MCF 10A (cell line): ENCODE results near the gene PSMD3. TPM values are rescaled to one million over a fixed set of nuclear protein-coding genes. Genes with fewer than 3 reads are reported as not detected.

Experiments used
- BruUV-seq: library from RNA; stranded (reverse); fragments of 400-500 nt; replicated peaks from 2 replicates; lab custom pipeline; 2021; lab: Mats Ljungman, UMichigan
- CTCF ChIA-PET: fragments of 300-600 bp; sonication (Branson Sonifier 250); formaldehyde crosslinking; extraction: SDS; loops from one replicate; lab custom pipeline; 2021; ENCODE audit warnings: antibody characterized with exemption, inconsistent platforms; lab: Yijun Ruan, JAX
- POLR2A ChIA-PET: fragments of 300-600, 350-650 bp; sonication (Branson Sonifier 250); formaldehyde crosslinking; extraction: SDS; loops from one replicate; lab custom pipeline; 2020; ENCODE audit warnings: antibody characterized with exemption, inconsistent platforms; lab: Yijun Ruan, JAX
- DNase-seq: peaks from one replicate; pipeline ENCODE4 v3.0.0-alpha.2; 2018; ENCODE audit not compliant: unreplicated experiment
- H3K27ac Mint-ChIP-seq: one replicate; pipeline ENCODE4 v1.8.0; 2022; ENCODE audit warnings: mild to moderate bottlenecking, low read depth, mixed read lengths; ENCODE audit not compliant: unreplicated experiment
- H3K27me3 Mint-ChIP-seq: one replicate; pipeline ENCODE4 v1.8.0; 2022; ENCODE audit warnings: mixed read lengths; ENCODE audit not compliant: insufficient read depth, unreplicated experiment
- H3K36me3 Mint-ChIP-seq: one replicate; pipeline ENCODE4 v1.8.0; 2022; ENCODE audit warnings: mild to moderate bottlenecking, moderate library complexity, mixed read lengths; ENCODE audit not compliant: insufficient read depth, unreplicated experiment
- H3K4me1 Mint-ChIP-seq: one replicate; pipeline ENCODE4 v1.8.0; 2022; ENCODE audit warnings: mixed read lengths; ENCODE audit not compliant: insufficient read depth, unreplicated experiment
- H3K4me3 Mint-ChIP-seq: one replicate; pipeline ENCODE4 v1.8.0; 2022; ENCODE audit warnings: mild to moderate bottlenecking, moderate library complexity, mixed read lengths; ENCODE audit not compliant: unreplicated experiment
- H3K9me3 Mint-ChIP-seq: one replicate; pipeline ENCODE4 v1.8.0; 2022; ENCODE audit warnings: mixed read lengths; ENCODE audit not compliant: unreplicated experiment
- CTCF ChIP-seq: fragments of 200-600 bp; IDR thresholded peaks from one replicate; pipeline ENCODE4 v1.8.0; 2022; ENCODE audit warnings: antibody characterized with exemption, mild to moderate bottlenecking; ENCODE audit not compliant: unreplicated experiment
- intact Hi-C: fragments of 100-400 bp; cut with micrococcal nuclease; formaldehyde crosslinking; loops from 2 replicates; pipeline ENCODE4 v1.14.1; 2022
- microRNA-seq: library from miRNA; unstranded; fragments of <30 nt; microRNA quantifications from one replicate; pipeline ENCODE4 v1.2.0, GENCODE V29; 2022
- total RNA-seq: library from RNA; stranded (reverse); gene quantifications from 2 replicates; pipeline ENCODE4 v1.2.3, GENCODE V29; 2022

Gene PSMD3
- total RNA-seq, 1 experiment from 2014 or later: 95.3 TPM

DNA sequence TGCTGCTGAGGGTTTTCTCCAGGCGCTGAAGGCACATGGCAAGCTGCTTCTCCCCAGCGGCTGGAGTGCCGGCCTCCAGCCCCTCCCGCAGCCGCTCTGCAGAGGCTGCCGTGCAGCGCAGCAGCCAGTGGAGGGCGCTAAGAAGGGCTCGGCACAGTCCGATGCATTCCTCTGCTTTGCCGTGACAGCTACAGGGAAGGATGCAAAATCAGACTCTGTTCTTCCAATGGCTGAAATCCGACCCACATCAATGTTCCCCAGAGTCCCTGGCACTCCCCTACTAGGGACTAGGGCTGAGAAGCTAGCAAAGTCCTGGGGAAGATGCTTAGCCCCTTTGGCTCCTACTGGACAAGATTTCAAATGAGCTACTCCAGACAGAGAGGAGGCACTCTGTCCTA is 54.6 kb downstream of the PSMD3 start:
- ChIA-PET POLR2A (no interaction called here), CTCF (interaction anchor here (0.6 to 2.0 kb wide), 5 partner anchors 18 to 100 kb away, joined by 3 to 13 read pairs (median 3); no protein-coding TSS in a partner anchor)
- no peak overlapping the region for H3K27ac Mint-ChIP-seq
- BruUV-seq: no TSS peak
- H3K27me3 Mint-ChIP-seq: no peaks in the 10 kb centered on the region
- peaks cover 44% of the 10 kb centered on the region for H3K36me3 Mint-ChIP-seq
- H3K9me3 Mint-ChIP-seq: no peaks in the 10 kb centered on the region
- peaks cover 5% of the 10 kb centered on the region for H3K4me1 Mint-ChIP-seq
- intact Hi-C loops: no loop called here
- DNase-seq: no peak
- no peak overlapping the region for H3K4me3 Mint-ChIP-seq
- TF ChIP-seq CTCF: no peak

GRCh38 chr17:40038882-40039513 is 58.4 kb downstream of the PSMD3 start:
- CTCF ChIA-PET: interaction anchor here (0.5 to 4.2 kb wide), 7 partner anchors 12 to 154 kb away, joined by 3 to 30 read pairs (median 4); partner anchors contain the start of gene CSF3
- Mint-ChIP-seq H3K36me3 (peaks cover 32% of the 10 kb centered on the region), H3K27ac (no peak overlapping the region), H3K9me3 (no peaks in the 10 kb centered on the region), H3K4me1 (peaks cover under 1% of the 10 kb centered on the region), H3K4me3 (no peak overlapping the region), H3K27me3 (no peaks in the 10 kb centered on the region)
- peak; percentile 35 for TF ChIP-seq CTCF
- intact Hi-C loops: no loop called here
- DNase-seq: peak; percentile 63
- POLR2A ChIA-PET: interaction anchor here (0.5 to 1.8 kb wide), 6 partner anchors 10 to 1392 kb away, joined by 3 to 9 read pairs (median 3); partner anchors contain the start of gene MED24
- BruUV-seq: no TSS peak

- no peak overlapping the region for H3K4me3 Mint-ChIP-seq
- no peak for DNase-seq
- no peaks in the 10 kb centered on the region for H3K4me1 Mint-ChIP-seq
- no peak for TF ChIP-seq CTCF
- ChIA-PET POLR2A (interaction anchor here (0.6 to 1.4 kb wide), 4 partner anchors 12 to 778 kb away, joined by 4 read pairs; partner anchors contain the start of gene MED24), CTCF (interaction anchor here (0.5 to 1.2 kb wide), 8 partner anchors 10 to 248 kb away, joined by 3 to 5 read pairs (median 3); no protein-coding TSS in a partner anchor)
- peaks cover 42% of the 10 kb centered on the region for H3K36me3 Mint-ChIP-seq
- BruUV-seq: no TSS peak
- intact Hi-C loops: no loop called here
- no peaks in the 10 kb centered on the region for H3K27me3 Mint-ChIP-seq
- H3K27ac Mint-ChIP-seq: peak overlapping the region; percentile 11
- H3K9me3 Mint-ChIP-seq: no peaks in the 10 kb centered on the region
Observed at GRCh38 chr17:40041196-40041595, 60.6 kb downstream of the PSMD3 start.

Small RNA genes within 50 kb of the gene (microRNA-seq; reads per million reads assigned to microRNA genes)
- not detected for gene MIR6884

Other genes with a start within 250 kb of the PSMD3 start
- 7.3 and 10.3 TPM in 2 replicates for gene GRB7, start 242.9 kb upstream of the PSMD3 start, total RNA-seq
- not detected in 2 replicates for gene IKZF3, start 116.5 kb upstream of the PSMD3 start, total RNA-seq
- not detected in 2 replicates for gene ZPBP2, start 112.6 kb upstream of the PSMD3 start, total RNA-seq
- 1.4 and 5.0 TPM in 2 replicates for gene GSDMB, start 62.2 kb upstream of the PSMD3 start, total RNA-seq
- 14.7 and 17.0 TPM in 2 replicates for gene ORMDL3, start 53.2 kb upstream of the PSMD3 start, total RNA-seq
- not detected in 2 replicates for gene LRRC3C, start 53.1 kb upstream of the PSMD3 start, total RNA-seq
- 0.61 and 0.77 TPM in 2 replicates for gene GSDMA, start 17.8 kb upstream of the PSMD3 start, total RNA-seq
- gene CSF3, start 34.6 kb downstream of the PSMD3 start, total RNA-seq: 9.6 and 17.1 TPM in 2 replicates
- gene MED24, start 73.6 kb downstream of the PSMD3 start, total RNA-seq: 66.6 and 88.5 TPM in 2 replicates
- gene THRA, start 82.2 kb downstream of the PSMD3 start, total RNA-seq: 5.5 and 6.4 TPM in 2 replicates
- gene NR1D1, start 119.8 kb downstream of the PSMD3 start, total RNA-seq: 7.5 and 8.8 TPM in 2 replicates
- 59.8 and 62.2 TPM in 2 replicates for gene MSL1, start 141.2 kb downstream of the PSMD3 start, total RNA-seq
- 73.5 and 78.3 TPM in 2 replicates for gene CASC3, start 159.7 kb downstream of the PSMD3 start, total RNA-seq
- 4.9 and 5.6 TPM in 2 replicates for gene RAPGEFL1, start 196.7 kb downstream of the PSMD3 start, total RNA-seq
- 31.9 and 32.8 TPM in 2 replicates for gene WIPF2, start 238.5 kb downstream of the PSMD3 start, total RNA-seq